H1 (cell line): Measurements from ENCODE around the gene ST6GALNAC3.

Experiments used
- ASH2L ChIP-seq: fragments of 200-600, 300-600 bp; sonication (generic); IDR thresholded peaks from one replicate; pipeline ENCODE4 v1.7.1; 2017; ENCODE audit warnings: low read length
- ATF2 ChIP-seq: IDR thresholded peaks from 2 replicates; pipeline ENCODE4 v1.6.1; 2012; ENCODE audit warnings: low read length, inconsistent platforms
- CHD2 ChIP-seq: IDR thresholded peaks from 2 replicates; pipeline ENCODE4 v1.6.1; 2012; ENCODE audit warnings: low read length, improper control_type of control experiment
- CTCF ChIP-seq, 3 experiments: IDR thresholded peaks; 1 replicate in 2 of 3; 2 replicates in 1 of 3; pipeline versions ENCODE4 v1.5.1 to v1.6.1; 2011; ENCODE audit warnings: low read length in 3 of 3, mild to moderate bottlenecking in 3 of 3, inconsistent platforms in 2 of 3, low read depth in 1 of 3, moderate library complexity in 1 of 3; ENCODE audit not compliant: insufficient read depth in 1 of 3; ENCODE audit errors: control extremely low read depth in 1 of 3
- EP300 ChIP-seq, 2 experiments: IDR thresholded peaks; 1 replicate in 1 of 2; 2 replicates in 1 of 2; pipeline ENCODE4 v1.6.1; 2011 to 2012; ENCODE audit warnings: low read depth in 2 of 2, low read length in 2 of 2, mild to moderate bottlenecking in 2 of 2, borderline replicate concordance in 1 of 2, inconsistent platforms in 1 of 2, moderate library complexity in 1 of 2
- EZH2 ChIP-seq: fragments of 200-600 bp; sonication (generic); IDR thresholded peaks from 2 replicates; pipeline ENCODE4 v1.7.1; 2012; ENCODE audit warnings: low read depth, mild to moderate bottlenecking, moderate library complexity, low read length, inconsistent platforms; ENCODE audit not compliant: severe bottlenecking
- JUND ChIP-seq: IDR thresholded peaks from 2 replicates; pipeline ENCODE4 v1.6.1; 2011; ENCODE audit warnings: mild to moderate bottlenecking, improper control_type of control experiment, low read length
- PHF8 ChIP-seq: fragments of 200-600 bp; sonication (generic); conservative IDR thresholded peaks from 2 replicates; pipeline ENCODE4 v1.7.1; 2012; ENCODE audit warnings: low read depth, mild to moderate bottlenecking, inconsistent platforms, low read length, moderate library complexity
- POLR2A ChIP-seq, 2 experiments: IDR thresholded peaks; 1 replicate in 1 of 2; 2 replicates in 1 of 2; pipeline ENCODE4 v1.6.1; 2011; ENCODE audit warnings: low read depth in 2 of 2, low read length in 2 of 2, mild to moderate bottlenecking in 2 of 2; ENCODE audit errors: control extremely low read depth in 1 of 2
- SP4 ChIP-seq: IDR thresholded peaks from 2 replicates; pipeline ENCODE4 v1.6.1; 2012; ENCODE audit warnings: low read length, inconsistent platforms
- SUZ12 ChIP-seq: fragments of 200-600 bp; sonication (generic); IDR thresholded peaks from 2 replicates; pipeline ENCODE4 v1.6.1; 2012; ENCODE audit warnings: mild to moderate bottlenecking, inconsistent platforms, low read length, moderate library complexity, mixed read lengths
- TAF1 ChIP-seq: IDR thresholded peaks from 2 replicates; pipeline ENCODE4 v1.6.1; 2011; ENCODE audit warnings: mild to moderate bottlenecking, low read depth, low read length
- TEAD4 ChIP-seq: IDR thresholded peaks from 2 replicates; pipeline ENCODE4 v1.6.1; 2012; ENCODE audit warnings: low read depth, low read length, inconsistent platforms, mixed read lengths
- USF2 ChIP-seq: IDR thresholded peaks from 2 replicates; pipeline ENCODE4 v1.6.1; 2011; ENCODE audit warnings: low read length, improper control_type of control experiment

DNA sequence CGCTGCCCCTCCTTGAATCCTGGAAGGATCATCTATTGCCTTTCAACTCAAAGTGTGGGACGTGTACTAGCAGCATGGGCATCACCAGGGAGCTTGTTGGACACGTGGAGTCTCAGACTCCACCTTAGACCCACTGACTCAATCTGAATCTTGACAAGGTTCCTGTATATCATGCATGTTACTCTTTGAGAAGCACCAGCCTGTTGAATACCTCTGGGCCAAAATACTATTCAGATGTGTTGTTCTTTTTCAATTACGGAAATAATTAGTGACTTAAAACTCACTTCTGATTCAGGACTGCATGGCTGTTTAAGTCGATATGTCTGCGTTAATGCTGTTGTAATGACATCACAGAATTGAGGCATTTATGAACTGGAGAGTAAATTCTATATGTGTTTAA lies 70.8 kb downstream of the ST6GALNAC3 start:
- TF ChIP-seq POLR2A (IDR thresholded peaks at IDR 0.05; ENCODE audit: control extremely low read depth in 1 of 2, low read depth in 2 of 2, low read length in 2 of 2) (no peak), CTCF (IDR thresholded peaks at IDR 0.05; ENCODE audit: control extremely low read depth in 1 of 3, insufficient read depth in 1 of 3, low read depth in 1 of 3, low read length in 3 of 3) (no peak), ATF2 (no peak), PHF8 (no peak), CHD2 (no peak), EP300 (IDR thresholded peaks at IDR 0.05; ENCODE audit: borderline replicate concordance in 1 of 2, low read depth in 2 of 2, low read length in 2 of 2) (no peak), TAF1 (no peak), EZH2 (no peak), ASH2L (no peak), USF2 (no peak), TEAD4 (no peak), SUZ12 (no peak), SP4 (no peak), JUND (no peak)
